HepG2 (cell line): ENCODE results near the gene AANAT. TPM values are rescaled to one million over a fixed set of nuclear protein-coding genes. Genes with fewer than 3 reads are reported as not detected.

Experiments
- AGO2 ChIP-seq: fragments of 200-400 bp; formaldehyde crosslinking; optimal IDR thresholded peaks from 2 replicates; pipeline ENCODE3; 2017; ENCODE audit warnings: mild to moderate bottlenecking, low read depth, low read length, moderate library complexity
- EP300 ChIP-seq, 3 experiments: sonication (generic) in 1 of 3; formaldehyde crosslinking in 1 of 3; IDR thresholded peaks; 2 replicates each; pipeline versions ENCODE4 v1.5.1 to v1.6.1; 2011 to 2020; ENCODE audit warnings: low read depth in 2 of 3, low read length in 2 of 3, borderline replicate concordance in 1 of 3, improper control_type of control experiment in 1 of 3, mild to moderate bottlenecking in 1 of 3, missing genetic modification reagents in 1 of 3, moderate library complexity in 1 of 3
- GABPB1 ChIP-seq: IDR thresholded peaks from 2 replicates; pipeline ENCODE4 v1.6.1; 2016; ENCODE audit warnings: mild to moderate bottlenecking, missing genetic modification reagents, moderate library complexity, missing compliant biosample characterization
- KDM1A ChIP-seq: IDR thresholded peaks from 2 replicates; pipeline ENCODE4 v1.6.1; 2016; ENCODE audit warnings: missing compliant biosample characterization
- KDM5A ChIP-seq: fragments of 200-600 bp; sonication (generic); IDR thresholded peaks from 2 replicates; pipeline ENCODE4 v1.7.0; 2018; ENCODE audit warnings: antibody characterized with exemption, mild to moderate bottlenecking, low read length, borderline replicate concordance
- KLF15 ChIP-seq: sonication (generic); formaldehyde crosslinking; IDR thresholded peaks from 2 replicates; pipeline ENCODE4 v1.8.1; 2023; ENCODE audit warnings: borderline replicate concordance, mild to moderate bottlenecking, inconsistent platforms, missing genetic modification reagents, mixed read lengths
- MAFK ChIP-seq, 2 experiments: IDR thresholded peaks in 1 of 2; conservative IDR thresholded peaks in 1 of 2; 2 replicates each; pipeline ENCODE4 v1.6.1; 2011; ENCODE audit warnings: improper control_type of control experiment in 2 of 2, low read length in 2 of 2
- MTF2 ChIP-seq: sonication (generic); formaldehyde crosslinking; IDR thresholded peaks from 2 replicates; pipeline ENCODE4 v1.5.0; 2020; ENCODE audit warnings: missing genetic modification reagents, borderline replicate concordance
- NFKB2 ChIP-seq: sonication (generic); formaldehyde crosslinking; IDR thresholded peaks from 2 replicates; pipeline ENCODE4 v1.4.0; 2020; ENCODE audit warnings: missing genetic modification reagents, borderline replicate concordance
- PHF21A ChIP-seq: sonication (generic); formaldehyde crosslinking; IDR thresholded peaks from 2 replicates; pipeline ENCODE4 v1.5.0; 2020; ENCODE audit warnings: mild to moderate bottlenecking, missing genetic modification reagents
- POLR2A ChIP-seq, 2 experiments: IDR thresholded peaks; 2 replicates each; pipeline ENCODE4 v1.6.1; 2011; ENCODE audit warnings: low read depth in 2 of 2, low read length in 2 of 2, mild to moderate bottlenecking in 1 of 2, moderate library complexity in 1 of 2; ENCODE audit not compliant: insufficient read depth in 1 of 2
- SAP130 ChIP-seq: IDR thresholded peaks from 2 replicates; pipeline ENCODE4 v1.6.1; 2016; ENCODE audit warnings: low read depth
- SIN3A ChIP-seq: IDR thresholded peaks from 2 replicates; pipeline ENCODE4 v1.6.1; 2011; ENCODE audit warnings: low read depth, mild to moderate bottlenecking, control low read depth, low read length, borderline replicate concordance
- SPEN ChIP-seq: sonication (generic); formaldehyde crosslinking; IDR thresholded peaks from 2 replicates; pipeline ENCODE4 v1.5.1; 2020; ENCODE audit warnings: low read depth, mild to moderate bottlenecking, missing genetic modification reagents
- TSC22D2 ChIP-seq: sonication (generic); formaldehyde crosslinking; IDR thresholded peaks from 2 replicates; pipeline ENCODE4 v1.5.1; 2020; ENCODE audit warnings: missing genetic modification reagents, mild to moderate bottlenecking, borderline replicate concordance
- ZFY ChIP-seq: sonication (generic); formaldehyde crosslinking; IDR thresholded peaks from 2 replicates; pipeline ENCODE4 v1.4.0; 2020; ENCODE audit warnings: missing genetic modification reagents
- polyA plus RNA-seq, 8 experiments: library from polyadenylated mRNA; depleted of rRNA in 3 of 8; stranded (reverse) in 7 of 8; unstranded in 1 of 8; fragments of >200 nt; fragmentation: Illumina TruSeq in 4 of 8; extraction: Trizol in 4 of 8; gene quantifications; 2 replicates each; pipeline versions ENCODE4 v1.2.1 to v1.2.3, GENCODE V29; 2011 to 2016; ENCODE audit warnings: low read depth in 4 of 8, missing spikeins in 1 of 8, mixed read lengths in 1 of 8; ENCODE audit not compliant: insufficient read depth in 1 of 8
- total RNA-seq, 5 experiments: library from RNA; depleted of rRNA; stranded (reverse); fragments of >200 nt; fragmentation: Illumina TruSeq; extraction: Trizol; gene quantifications; 2 replicates each; pipeline ENCODE4 v1.2.3, GENCODE V29; 2016; ENCODE audit warnings: low read depth in 1 of 5
- TF ChIP-seq, protein P1 (sequence below): sonication (generic); formaldehyde crosslinking; IDR thresholded peaks from 2 replicates; pipeline ENCODE4 v1.5.1; 2020; ENCODE audit warnings: mild to moderate bottlenecking, missing genetic modification reagents, moderate library complexity
- TF ChIP-seq, protein P2 (sequence below): sonication (generic); formaldehyde crosslinking; IDR thresholded peaks from 2 replicates; pipeline ENCODE4 v1.4.0; 2020; ENCODE audit warnings: missing genetic modification reagents
- TF ChIP-seq, protein P3 (sequence below): sonication (generic); formaldehyde crosslinking; IDR thresholded peaks from 2 replicates; pipeline ENCODE4 v1.4.0; 2020; ENCODE audit warnings: mild to moderate bottlenecking, missing genetic modification reagents
- TF ChIP-seq, protein P4 (sequence below): sonication (generic); formaldehyde crosslinking; IDR thresholded peaks from 2 replicates; pipeline ENCODE4 v1.4.0; 2020; ENCODE audit warnings: low read depth, mild to moderate bottlenecking, missing genetic modification reagents
- TF ChIP-seq, protein P5 (sequence below): sonication (generic); formaldehyde crosslinking; IDR thresholded peaks from 2 replicates; pipeline ENCODE4 v1.5.1; 2020; ENCODE audit warnings: missing genetic modification reagents, mild to moderate bottlenecking, borderline replicate concordance

AANAT gene
- total and polyA plus RNA-seq, 2 of the 13 experiments (the other 11 are each of a cell fraction or from before 2014, with no cell fraction given) = 0.07 TPM; not detected in 1

DNA sequence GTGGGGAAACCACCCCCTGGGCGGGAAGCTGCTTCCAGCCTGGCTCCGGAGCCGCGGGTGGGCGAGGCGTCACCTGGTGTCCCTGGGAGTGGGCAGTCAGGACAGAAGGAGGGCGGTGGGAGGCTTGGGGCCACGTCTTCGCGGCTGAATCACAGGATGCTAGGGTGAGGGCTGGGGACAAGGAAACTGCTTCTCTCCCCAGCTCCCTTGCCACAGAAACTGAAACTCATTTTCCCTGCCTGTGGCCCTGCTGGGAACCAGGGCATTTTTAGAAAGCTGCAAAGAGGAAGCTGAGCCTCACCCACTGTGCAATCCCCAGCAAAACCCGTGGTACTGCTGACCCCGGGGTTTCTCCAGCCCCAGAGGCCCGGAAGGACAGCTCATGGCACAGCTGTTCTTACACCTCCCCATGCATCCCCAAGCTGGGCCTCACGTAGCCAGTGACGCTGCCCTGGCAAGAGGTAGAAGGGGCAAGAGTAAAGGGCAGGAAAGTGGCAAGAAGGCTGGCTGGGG is 25.6 kb downstream of the AANAT start (continued):
- TF ChIP-seq, protein P1, sequence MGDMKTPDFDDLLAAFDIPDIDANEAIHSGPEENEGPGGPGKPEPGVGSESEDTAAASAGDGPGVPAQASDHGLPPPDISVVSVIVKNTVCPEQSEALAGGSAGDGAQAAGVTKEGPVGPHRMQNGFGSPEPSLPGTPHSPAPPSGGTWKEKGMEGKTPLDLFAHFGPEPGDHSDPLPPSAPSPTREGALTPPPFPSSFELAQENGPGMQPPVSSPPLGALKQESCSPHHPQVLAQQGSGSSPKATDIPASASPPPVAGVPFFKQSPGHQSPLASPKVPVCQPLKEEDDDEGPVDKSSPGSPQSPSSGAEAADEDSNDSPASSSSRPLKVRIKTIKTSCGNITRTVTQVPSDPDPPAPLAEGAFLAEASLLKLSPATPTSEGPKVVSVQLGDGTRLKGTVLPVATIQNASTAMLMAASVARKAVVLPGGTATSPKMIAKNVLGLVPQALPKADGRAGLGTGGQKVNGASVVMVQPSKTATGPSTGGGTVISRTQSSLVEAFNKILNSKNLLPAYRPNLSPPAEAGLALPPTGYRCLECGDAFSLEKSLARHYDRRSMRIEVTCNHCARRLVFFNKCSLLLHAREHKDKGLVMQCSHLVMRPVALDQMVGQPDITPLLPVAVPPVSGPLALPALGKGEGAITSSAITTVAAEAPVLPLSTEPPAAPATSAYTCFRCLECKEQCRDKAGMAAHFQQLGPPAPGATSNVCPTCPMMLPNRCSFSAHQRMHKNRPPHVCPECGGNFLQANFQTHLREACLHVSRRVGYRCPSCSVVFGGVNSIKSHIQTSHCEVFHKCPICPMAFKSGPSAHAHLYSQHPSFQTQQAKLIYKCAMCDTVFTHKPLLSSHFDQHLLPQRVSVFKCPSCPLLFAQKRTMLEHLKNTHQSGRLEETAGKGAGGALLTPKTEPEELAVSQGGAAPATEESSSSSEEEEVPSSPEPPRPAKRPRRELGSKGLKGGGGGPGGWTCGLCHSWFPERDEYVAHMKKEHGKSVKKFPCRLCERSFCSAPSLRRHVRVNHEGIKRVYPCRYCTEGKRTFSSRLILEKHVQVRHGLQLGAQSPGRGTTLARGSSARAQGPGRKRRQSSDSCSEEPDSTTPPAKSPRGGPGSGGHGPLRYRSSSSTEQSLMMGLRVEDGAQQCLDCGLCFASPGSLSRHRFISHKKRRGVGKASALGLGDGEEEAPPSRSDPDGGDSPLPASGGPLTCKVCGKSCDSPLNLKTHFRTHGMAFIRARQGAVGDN = peak; percentile 73
- TF ChIP-seq, protein P2, sequence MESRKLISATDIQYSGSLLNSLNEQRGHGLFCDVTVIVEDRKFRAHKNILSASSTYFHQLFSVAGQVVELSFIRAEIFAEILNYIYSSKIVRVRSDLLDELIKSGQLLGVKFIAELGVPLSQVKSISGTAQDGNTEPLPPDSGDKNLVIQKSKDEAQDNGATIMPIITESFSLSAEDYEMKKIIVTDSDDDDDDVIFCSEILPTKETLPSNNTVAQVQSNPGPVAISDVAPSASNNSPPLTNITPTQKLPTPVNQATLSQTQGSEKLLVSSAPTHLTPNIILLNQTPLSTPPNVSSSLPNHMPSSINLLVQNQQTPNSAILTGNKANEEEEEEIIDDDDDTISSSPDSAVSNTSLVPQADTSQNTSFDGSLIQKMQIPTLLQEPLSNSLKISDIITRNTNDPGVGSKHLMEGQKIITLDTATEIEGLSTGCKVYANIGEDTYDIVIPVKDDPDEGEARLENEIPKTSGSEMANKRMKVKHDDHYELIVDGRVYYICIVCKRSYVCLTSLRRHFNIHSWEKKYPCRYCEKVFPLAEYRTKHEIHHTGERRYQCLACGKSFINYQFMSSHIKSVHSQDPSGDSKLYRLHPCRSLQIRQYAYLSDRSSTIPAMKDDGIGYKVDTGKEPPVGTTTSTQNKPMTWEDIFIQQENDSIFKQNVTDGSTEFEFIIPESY (CRISPR knock-in tag) = no peak
- TF ChIP-seq SIN3A (peak; percentile 11; the same call in 1 of the 2 replicates), ZFY (CRISPR knock-in tag) (no peak; the same call in 1 of the 2 replicates), MAFK (conservative IDR thresholded peaks at IDR 0.05 in 1 of 2, IDR thresholded peaks at IDR 0.05 in 1 of 2; ENCODE audit: low read length in 2 of 2) (0 out of 4 replicates have a peak, but pooled peaks of 1 of the 2 experiments have one; percentile 5), SPEN (CRISPR knock-in tag) (peak; percentile 15; the same call in 1 of the 2 replicates), KDM5A (no peak), TSC22D2 (CRISPR knock-in tag) (0 out of 2 replicates have a peak, but pooled peaks have one; percentile 17), AGO2 (peak; percentile 84), EP300 (IDR thresholded peaks at IDR 0.05; ENCODE audit: low read depth in 2 of 2, low read length in 2 of 2) (no peak), EP300 (CRISPR knock-in tag; IDR thresholded peaks at IDR 0.05; ENCODE audit: borderline replicate concordance) (peak; percentile 13; the same call in 1 of the 2 replicates), POLR2A (IDR thresholded peaks at IDR 0.05; ENCODE audit: insufficient read depth in 1 of 2, low read depth in 2 of 2, low read length in 2 of 2) (peak in 1 of 2 experiments; percentile 0; a peak in 1 of 4 replicates), NFKB2 (CRISPR knock-in tag) (0 out of 2 replicates have a peak, but pooled peaks have one; percentile 43), SAP130 (CRISPR knock-in tag) (peak; percentile 76), PHF21A (CRISPR knock-in tag) (peak; percentile 33; the same call in 1 of the 2 replicates), KLF15 (no peak), GABPB1 (peak; percentile 39), MTF2 (CRISPR knock-in tag) (no peak), KDM1A (CRISPR knock-in tag) (no peak)
- TF ChIP-seq, protein P3, sequence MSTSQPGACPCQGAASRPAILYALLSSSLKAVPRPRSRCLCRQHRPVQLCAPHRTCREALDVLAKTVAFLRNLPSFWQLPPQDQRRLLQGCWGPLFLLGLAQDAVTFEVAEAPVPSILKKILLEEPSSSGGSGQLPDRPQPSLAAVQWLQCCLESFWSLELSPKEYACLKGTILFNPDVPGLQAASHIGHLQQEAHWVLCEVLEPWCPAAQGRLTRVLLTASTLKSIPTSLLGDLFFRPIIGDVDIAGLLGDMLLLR (CRISPR knock-in tag) = no peak
- TF ChIP-seq, protein P4, sequence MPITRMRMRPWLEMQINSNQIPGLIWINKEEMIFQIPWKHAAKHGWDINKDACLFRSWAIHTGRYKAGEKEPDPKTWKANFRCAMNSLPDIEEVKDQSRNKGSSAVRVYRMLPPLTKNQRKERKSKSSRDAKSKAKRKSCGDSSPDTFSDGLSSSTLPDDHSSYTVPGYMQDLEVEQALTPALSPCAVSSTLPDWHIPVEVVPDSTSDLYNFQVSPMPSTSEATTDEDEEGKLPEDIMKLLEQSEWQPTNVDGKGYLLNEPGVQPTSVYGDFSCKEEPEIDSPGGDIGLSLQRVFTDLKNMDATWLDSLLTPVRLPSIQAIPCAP = no peak
- TF ChIP-seq, protein P5, sequence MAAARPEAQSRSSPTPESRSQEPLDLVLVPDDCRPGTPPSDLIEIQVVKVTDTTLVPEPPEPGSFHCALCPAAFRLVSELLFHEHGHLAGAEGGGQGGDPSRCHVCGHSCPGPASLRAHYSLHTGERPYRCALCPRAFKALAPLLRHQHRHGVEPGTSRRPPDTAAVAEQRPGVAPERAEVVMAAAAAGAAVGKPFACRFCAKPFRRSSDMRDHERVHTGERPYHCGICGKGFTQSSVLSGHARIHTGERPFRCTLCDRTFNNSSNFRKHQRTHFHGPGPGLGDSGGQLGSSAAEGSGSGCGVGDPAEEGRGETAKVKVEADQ (CRISPR knock-in tag) = no peak
